ENCODE measurements around the gene RPS6KC1.
"Not testable (repeated sequence)": the region's sequence is repeated elsewhere in the genome, so short reads cannot be mapped to it uniquely, and the experiment has no call there.

The RPS6KC1 gene

DNA sequence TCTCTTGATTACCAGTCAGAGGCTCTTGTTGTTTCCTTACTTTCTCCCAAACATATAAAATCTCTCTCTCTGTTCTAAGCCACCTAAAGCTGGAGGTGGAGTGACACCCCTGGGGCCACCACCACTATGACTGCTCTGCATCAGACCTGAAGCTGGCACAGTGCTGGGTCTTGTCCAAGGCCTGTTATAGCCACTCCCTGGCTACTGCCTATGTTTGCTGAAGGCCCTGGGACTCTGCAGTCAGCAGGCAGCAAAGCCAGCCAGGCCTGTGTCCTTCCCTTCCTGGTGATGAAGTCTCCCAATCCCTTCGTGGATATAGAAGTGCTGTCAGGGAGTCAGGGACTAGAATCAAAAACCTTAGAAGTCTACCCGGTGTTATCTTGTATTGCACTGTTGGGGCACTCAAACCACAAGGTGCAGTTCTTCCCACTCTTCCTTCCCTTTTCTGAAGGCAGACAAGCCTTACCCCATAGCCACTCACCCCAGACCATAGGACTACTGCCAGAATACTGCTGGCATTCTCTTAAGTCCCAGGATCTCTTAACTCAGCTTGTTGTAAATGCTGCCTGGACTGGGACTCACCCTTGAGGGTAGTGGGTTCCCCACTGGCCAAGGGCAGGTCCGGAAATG is 103.1 kb downstream of the RPS6KC1 start:
- DNase-seq (ENCODE audit: low read depth in 2 of 2) = no peak

DNA sequence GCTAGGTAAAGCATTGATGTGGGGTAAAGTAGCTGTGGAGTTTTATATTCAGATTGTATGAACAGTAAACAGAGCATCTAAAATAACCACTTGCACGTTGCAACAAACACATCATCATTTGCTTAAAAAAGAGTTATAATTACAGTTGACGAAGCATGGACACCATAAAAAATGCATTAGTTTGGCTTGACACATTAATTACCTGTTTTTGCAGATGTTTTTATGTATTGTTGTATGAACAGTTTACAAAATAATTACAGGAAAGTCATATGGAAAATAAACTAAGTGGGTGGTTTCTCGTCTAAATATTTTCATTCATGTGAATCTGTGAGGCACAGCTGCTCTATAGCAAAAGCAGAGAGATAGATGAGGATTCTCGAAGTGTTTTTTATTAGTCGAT is 108.3 kb downstream of the RPS6KC1 start:
- DNase-seq (ENCODE audit: low read depth in 2 of 2) = no peak

DNA sequence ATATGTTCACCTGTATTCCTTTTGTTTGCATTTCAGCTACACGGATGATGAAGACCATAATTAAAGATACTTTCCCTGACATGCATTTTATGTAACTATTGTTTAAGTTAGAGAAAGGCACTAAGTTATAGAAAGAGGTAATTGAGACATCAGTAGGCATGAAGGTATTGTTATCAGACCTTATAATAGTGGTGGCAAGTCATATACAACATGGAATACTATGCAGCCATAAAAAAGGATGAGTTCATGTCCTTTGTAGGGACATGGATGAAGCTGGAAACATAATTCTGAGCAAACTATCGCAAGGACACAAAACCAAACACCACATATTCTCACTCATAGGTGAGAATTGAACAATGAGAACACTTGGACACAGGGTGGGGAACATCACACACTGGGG is 109.4 kb downstream of the RPS6KC1 start:
- not testable (repeated sequence) for DNase-seq (ENCODE audit: low read depth in 2 of 2)

DNA sequence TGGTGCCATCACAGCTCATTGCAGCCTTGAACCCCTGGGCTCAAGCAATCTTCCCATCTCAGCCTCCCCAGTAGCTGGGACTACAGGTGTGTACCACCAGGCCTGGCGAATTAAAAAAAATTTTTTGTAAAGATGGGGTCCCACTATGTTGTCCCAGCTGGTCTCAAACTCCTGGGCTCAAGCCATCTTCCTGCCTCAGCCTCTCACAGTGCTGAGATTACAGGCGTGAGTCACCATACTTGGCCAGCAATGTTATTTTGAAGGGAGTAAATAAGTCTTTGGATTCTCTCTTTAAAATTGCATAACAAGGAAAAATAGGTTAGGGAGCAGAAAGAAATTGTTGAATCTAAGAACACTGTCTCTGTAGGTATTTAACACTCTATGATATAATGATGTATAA is 111.3 kb downstream of the RPS6KC1 start:
- no peak for DNase-seq (ENCODE audit: low read depth in 2 of 2)

DNA sequence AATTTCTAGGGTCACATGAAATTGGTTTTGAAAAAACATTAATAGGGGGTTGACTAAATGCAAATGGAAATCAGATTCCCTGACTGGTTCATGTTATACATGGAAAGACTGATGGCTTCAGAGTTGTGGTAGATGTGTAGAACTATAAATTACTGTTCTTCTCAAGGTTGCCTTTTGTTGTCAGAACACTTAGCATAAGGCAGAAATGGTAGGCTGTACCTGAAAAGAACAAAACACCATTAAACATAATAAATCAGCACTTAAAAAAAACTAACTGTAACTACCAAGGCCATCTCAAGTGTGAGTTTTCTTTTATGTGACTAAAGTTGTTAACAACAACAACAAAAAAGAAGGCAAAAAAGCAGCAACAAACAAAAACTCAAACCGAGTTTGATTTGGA is 111.8 kb downstream of the RPS6KC1 start:
- DNase-seq (ENCODE audit: low read depth in 2 of 2) = no peak

DNA sequence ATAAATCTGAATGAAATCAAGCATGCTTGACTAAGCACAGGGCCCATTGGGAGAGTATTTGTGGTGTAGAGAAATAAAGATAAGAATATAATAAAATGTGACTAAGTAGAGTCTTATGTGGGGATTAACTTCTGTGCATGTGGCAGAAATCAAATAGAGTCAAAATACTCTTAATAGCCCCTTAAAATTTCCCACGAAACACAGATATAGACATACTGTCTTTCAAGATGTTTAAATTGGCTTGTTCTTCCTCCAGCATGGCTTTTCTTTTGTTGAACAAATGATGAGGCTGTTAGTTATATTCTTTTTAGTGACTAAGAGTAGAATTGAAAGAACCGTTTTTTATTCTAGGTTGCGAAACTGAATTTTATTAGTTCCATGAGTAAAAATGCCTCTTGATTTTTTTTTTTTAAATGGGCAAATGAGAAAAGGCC is 112.3 kb downstream of the RPS6KC1 start:
- no peak for DNase-seq (ENCODE audit: low read depth in 2 of 2)

DNA sequence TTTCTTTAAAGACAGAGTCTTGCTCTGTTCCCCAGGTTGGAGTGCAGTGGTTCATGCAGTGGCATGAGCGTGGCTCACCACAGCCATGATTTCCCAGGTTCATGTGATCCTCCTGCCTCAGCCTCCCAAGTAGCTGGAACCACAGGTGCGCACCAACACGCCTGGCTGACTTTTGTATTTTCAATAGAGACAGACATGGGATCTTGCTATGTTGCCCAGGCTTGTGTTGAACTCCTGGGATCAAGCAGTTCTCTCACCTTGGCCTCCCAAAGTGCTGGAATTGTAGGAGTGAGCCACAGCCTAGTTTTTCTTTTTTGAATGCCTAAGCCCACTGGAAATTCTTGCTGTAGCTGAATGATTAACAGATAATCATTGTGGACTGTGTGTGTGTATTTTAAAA is 113.5 kb downstream of the RPS6KC1 start:
- no peak for DNase-seq (ENCODE audit: low read depth in 2 of 2)

DNA sequence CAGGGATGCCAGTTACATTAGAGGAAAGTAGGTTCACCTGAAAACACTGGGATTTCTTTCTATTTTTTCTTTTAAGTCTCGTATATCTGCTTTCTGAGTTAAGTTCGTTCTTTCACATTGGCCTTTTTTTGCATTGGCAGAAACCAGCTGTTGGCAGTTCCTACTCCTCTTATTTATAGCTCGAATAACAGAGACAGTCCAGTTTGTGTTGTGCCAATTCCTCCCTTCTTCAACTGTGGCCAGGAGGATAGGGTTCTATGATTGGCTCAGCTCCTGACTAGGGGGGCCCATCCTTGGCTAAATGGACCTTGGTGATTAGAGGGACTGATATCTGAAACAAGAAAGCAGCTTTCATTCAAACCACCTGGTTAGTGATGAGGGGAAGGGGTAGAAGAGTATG is 115.8 kb downstream of the RPS6KC1 start:
- DNase-seq (ENCODE audit: low read depth in 2 of 2) = no peak

DNA sequence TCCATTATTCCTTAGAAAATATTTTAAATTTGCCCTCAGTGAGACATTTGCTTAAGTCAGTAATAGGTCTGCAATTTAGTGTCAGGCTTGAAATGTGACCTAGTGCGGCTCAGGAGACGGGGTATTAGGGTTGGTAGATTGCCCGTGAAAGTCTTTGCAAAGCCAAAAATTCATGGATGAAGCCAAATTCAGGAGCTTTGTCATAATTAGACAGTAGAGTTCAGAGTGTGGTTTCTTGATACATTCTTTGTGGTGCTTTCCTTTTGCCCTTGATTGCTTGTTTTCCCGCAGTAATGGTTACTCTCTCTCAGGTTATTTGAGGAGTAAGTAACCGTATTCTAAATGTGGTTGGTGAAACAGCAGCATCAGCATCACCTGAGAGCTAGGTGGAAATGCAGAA is 120.7 kb downstream of the RPS6KC1 start:
- no peak for DNase-seq (ENCODE audit: low read depth in 2 of 2)

DNA sequence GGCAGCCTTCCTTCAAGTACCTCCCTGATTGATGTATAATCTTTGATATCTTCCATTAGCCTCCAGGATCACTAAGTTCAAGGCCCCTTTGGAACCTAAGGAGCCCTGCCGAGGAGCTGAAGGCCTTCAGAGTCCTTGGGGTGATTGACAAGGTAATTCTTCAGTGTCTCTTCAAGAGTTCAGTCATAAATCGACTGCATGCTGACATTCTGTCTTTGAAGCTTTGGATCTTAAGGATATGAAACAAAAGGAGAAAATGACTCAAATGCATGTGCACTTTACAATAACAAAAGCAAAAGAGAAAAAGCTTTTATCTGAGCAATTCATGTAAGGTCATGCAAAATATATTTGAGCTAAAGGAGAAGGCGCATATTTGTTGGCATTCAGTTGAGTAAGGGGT is 125.3 kb downstream of the RPS6KC1 start:
- no peak for DNase-seq (ENCODE audit: low read depth in 2 of 2)

DNA sequence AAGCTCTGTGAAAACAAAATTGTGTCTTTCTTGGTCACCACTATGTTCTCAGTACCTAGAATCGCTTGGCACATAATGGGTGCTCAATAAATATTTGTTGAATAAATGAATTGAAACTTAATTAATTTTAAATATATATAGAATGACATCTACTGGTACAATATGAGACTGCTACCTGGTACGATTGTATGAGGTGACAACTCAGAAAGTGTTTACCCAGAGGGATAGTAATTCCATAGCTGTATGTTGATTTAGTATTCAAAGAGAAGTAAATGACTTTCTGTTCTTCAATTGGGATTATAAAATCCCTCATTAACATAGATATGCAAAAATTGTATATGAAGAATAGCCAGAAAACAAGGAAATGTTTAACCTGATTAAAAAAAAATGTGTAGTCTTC is 128.7 kb downstream of the RPS6KC1 start:
- DNase-seq (ENCODE audit: low read depth in 2 of 2) = no peak

DNA sequence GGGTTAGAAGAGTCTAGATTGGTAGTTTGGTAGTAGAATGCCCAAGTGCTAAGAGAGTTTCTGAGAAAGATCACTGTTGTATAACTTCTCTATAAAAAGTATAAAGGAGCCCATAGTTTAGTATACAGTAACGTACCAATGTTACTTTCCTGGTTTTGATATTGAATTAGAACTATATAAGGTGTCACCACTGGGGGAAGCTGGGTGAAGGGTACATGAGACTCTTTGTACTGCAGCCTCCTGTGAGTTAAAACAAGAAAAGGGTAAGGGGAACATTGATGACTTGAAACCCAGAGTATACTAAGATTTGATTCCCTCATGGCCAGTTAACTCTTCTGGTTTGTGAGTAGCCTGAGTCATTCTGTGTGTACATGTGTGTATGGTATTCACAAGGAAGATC is 129.8 kb downstream of the RPS6KC1 start:
- no peak for DNase-seq (ENCODE audit: low read depth in 2 of 2)

DNA sequence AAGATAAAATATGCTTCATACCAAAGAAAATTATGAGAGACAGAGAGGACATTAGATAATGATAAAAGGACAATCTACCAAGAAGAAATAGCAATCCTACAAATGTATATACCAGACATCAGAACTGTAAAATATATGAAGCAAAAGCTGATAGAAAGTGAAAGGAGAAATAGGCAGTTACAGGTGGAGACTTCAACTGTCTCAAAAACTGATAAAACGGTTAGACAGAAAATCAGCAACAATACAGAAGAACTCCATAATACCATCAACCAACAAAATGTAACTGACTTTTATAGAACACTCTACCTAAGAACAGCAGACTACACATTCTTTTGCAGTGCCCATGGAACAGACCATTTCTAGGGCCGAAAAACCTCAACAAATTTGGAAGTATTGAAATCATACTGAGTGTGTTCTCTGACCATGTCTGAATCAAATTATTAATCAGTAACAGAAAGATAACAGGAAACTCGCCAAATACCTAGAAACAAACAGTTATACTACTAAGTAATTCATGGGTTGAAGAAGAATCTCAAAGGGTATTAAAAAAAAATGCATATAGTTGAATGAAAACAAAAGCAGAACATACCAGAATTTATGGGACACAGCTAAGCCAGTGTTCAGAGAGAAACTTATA is 132.1 kb downstream of the RPS6KC1 start:
- DNase-seq (ENCODE audit: low read depth in 2 of 2) = no peak

DNA sequence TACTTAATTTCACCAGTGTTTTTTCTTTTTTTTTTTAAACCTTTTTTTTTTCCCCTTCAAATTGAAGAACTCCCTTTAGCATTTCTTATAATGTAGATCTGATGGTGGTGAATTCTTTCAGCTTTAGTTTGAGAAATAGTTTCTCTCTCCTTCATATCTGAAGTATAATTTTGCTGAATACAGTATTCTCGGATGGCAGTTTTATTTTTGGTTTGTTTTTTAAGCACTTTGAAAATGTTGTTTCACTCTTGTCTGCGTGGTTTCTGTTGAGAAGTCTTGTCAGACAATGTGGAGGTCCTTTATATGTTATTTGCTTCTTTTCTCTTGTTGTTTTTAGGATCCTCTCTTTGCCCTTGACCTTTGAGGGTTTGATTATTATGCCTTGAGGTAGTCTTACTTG is 135.1 kb downstream of the RPS6KC1 start:
- DNase-seq (ENCODE audit: low read depth in 2 of 2) = no peak

DNA sequence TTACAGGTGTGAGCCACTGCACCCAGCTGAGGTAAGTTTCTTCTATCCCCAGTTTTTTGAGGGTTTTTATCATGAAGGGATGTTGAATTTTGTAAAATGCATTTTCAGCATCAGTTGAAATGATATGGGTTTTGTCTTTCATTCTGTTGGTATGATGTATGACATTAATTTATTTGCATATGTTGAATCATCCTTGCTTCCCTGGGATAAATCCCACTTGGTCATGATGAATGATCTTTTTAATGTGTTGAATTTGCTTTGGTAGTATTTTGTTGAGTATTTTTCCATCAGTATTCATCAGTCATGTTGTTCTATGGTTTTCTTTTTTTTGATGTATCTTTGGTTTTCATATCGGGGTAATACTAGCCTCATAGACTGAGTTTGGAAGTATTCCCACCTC is 141.0 kb downstream of the RPS6KC1 start:
- no peak for DNase-seq (ENCODE audit: low read depth in 2 of 2)

DNA sequence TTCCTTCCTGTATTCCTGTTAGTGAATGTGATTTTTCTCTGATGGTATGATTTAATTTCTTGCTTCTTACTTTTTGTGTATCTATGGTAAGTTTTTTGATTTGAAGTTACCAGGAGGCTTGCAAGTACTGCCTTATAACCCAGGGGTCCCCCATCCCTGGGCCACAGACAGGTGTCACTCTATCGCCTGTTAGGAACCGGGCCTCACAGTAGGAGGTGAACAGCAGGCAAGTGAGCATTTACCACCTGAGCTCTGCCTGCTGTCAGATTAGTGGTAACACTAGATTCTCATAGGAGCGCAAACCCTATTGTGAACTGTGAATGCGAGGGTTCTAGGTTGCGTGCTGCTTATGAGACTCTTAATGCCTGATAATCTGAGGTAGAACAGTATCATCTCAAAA is 143.3 kb downstream of the RPS6KC1 start:
- DNase-seq (ENCODE audit: low read depth in 2 of 2) = no peak

DNA sequence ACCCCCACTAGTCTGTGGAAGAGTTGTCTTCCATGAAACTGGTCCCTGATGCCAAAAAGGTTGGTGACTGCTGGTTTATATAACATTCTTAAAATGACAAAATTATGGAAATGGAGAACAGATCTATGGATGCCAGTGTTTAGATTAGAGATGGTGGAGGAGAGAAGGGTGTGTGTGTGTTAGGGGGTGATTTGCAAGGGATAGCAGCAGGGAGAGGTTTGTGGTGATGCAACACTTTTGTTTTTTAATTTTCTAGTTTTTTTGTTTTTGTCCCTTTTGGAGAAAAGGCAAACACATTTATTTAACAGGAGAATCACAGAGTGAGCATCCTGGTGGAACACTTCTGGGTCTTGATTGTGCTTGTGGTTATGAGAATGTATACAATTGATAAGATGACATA is 143.8 kb downstream of the RPS6KC1 start:
- DNase-seq (ENCODE audit: low read depth in 2 of 2) = no peak

DNA sequence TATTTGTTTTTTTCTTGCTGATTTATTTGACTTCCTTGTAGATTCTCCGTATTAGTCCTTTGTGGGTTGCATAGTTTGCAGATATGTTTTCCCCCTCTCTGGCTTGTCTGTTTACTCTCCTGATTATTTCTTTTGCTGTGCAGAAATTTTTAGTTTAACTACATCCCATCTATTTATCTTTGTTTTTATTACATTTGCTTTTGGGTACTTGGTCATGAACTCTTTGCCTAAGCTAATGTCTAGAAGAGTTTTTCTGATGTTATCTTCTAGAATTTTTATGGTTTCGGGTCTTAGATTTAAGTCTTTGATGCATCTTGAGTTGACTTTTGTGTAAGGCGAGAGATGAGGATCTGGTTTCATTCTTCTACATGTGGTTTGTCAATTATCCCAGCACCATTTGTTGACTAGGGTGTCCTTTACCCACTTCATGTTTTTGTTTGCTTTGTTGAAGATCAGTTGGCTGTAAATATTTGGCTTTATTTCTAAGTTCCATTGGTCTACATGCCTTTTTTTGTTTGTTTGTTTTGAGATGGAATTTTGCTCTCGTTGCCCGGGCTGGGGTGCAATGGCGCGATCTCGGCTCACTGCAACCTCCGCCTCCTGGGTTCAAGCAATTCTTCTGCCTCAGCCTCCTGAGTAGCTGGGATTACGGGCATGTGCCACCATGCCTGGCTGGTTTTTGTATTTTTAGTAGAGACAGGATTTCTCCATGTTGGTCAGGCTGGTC is 145.4 kb downstream of the RPS6KC1 start:
- not testable (repeated sequence) for DNase-seq (ENCODE audit: low read depth in 2 of 2)

DNA sequence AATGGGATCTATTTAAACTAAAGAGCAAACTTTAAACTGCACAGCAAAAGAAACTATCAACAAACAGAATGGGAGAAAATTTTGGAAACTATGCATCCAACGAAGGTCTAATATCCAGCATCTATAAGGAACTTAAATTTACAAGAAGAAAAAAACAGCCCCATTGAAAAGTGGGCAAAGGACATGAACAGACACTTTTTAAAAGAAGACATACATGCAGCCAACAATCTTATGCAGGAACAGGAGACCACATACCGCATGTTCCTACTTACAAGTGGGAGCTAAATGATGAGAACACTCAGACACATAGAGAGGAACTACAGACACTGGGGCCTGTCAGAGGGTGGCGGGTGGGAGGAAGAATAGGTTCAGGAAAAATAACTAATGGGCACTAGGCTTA is 149.6 kb downstream of the RPS6KC1 start:
- no peak for DNase-seq (ENCODE audit: low read depth in 2 of 2)

DNA sequence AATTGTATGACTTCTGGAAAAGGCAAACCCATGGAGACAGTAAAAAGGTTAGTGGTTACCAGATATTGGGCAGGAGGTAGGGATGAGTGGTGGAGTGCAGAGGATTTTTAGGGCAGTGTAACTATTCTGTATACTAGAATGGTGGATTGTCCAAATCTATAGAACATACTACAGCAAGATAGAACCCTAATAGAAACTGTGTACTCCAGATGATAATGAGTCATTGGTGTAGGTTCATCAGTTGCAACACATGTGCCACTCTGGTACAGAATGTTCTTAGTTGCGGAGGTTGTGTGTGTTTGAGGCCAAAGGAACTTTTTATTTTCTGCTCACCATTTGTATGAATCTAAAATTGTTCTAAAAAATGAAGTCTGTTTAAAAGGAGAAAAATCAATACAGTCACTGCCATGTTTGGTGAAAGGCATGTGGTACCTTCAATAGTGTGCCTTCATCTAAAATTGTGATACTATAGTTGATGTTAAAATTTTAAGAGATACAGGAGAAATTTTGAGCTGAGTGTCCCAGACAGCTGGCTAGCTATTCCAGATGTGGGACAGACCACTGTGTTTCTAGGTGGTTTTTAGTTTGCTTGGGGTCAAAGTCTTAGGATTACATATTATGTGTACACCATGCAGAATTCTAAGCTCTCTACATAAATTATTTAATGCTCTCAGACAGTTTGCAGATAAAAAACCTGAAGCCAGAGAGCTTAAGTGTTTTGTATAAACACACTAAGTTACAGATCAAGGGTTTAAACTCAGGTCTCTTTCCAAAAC is 150.5 kb downstream of the RPS6KC1 start:
- DNase-seq (ENCODE audit: low read depth in 2 of 2) = no peak

DNA sequence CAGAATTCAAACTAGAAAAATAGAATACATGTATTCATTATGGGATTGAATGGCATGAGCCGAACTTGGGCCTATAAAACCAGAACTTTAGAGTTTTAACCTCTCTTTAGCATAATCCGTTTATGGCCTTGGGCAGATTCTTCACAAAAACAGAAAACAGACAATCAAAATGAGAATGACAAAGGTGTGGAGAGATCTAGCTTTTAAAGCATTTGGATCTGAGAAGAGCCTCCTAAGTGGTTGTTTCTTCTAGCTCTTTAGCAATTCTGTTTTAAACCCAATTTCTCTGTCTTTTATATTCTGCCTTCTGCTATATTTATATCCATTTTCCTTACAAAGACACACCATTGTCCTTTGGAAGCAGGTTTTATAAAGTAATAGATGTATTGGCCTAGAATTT is 160.2 kb downstream of the RPS6KC1 start:
- no peak for DNase-seq (ENCODE audit: low read depth in 2 of 2)

DNA sequence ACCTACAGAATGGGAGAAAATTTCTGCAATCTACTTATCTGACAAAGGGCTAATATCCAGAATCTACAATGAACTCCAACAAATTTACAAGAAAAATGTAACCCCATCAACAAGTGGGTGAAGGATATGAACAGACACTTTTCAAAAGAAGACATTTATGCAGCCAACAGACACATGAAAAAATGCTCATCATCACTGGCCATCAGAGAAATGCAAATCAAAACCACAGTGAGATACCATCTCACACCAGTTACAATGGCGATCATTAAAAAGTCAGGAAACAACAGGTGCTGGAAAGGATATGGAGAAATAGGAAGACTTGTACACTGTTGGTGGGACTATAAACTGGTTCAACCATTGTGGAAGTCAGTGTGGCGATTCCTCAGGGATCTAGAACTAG is 168.0 kb downstream of the RPS6KC1 start:
- not testable (repeated sequence) for DNase-seq (ENCODE audit: low read depth in 2 of 2)

DNA sequence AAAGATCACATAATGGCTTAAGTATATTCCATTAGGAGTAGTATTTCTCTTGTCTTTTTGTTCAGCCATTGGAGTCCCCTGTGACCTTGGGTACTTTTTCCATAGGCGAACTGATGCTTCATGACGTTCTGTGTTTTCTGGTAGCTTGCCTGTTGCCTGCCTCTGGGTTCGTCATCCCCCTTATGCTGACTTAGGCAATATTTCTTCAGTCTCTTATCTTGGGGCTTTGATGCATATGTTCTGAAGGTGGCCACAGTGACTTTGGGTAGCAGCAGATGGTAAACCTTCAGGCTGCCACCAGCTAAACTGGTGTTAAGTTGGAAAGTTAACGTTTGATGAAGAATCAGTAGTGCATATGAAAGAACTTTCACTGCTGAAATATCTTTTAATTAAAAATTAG is 170.2 kb downstream of the RPS6KC1 start:
- DNase-seq (ENCODE audit: low read depth in 2 of 2) = no peak

Measured in activated CD8-positive, alpha-beta memory T cell treated with anti-CD3 and anti-CD28 coated beads for 4 hours (primary cell).